Endothelial cell of umbilical vein (primary cell): ENCODE results near the gene AP3S1. TPM values are rescaled to one million over a fixed set of nuclear protein-coding genes. Genes with fewer than 3 reads are reported as not detected.

ENCODE experiments used
- BruUV-seq: library from RNA; stranded (reverse); fragments of 400-500 nt; replicated peaks from 2 replicates; lab custom pipeline; 2021; lab: Mats Ljungman, UMichigan
- CTCF ChIA-PET: fragments of 300-600, 350-600 bp; sonication (Branson Sonifier 250); formaldehyde crosslinking; loops from one replicate; lab custom pipeline; 2021; ENCODE audit warnings: antibody characterized with exemption, inconsistent platforms; lab: Charles Lee
- POLR2A ChIA-PET: fragments of 300-600, 350-600 bp; sonication (Branson Sonifier 250); formaldehyde crosslinking; loops from one replicate; lab custom pipeline; 2021; ENCODE audit warnings: antibody characterized with exemption, inconsistent platforms; lab: Charles Lee
- DNase-seq: peaks from one replicate; pipeline ENCODE4 v3.0.0-alpha.2; 2011; ENCODE audit warnings: low read depth, low spot score
- FAIRE-seq: peaks from 2 replicates; lab custom pipeline; 2011; peaks lifted over from hg19 to GRCh38; lab: Jason Lieb, UNC
- H2AFZ ChIP-seq: 2 replicates; pipeline ENCODE4 v1.6.0; 2012; ENCODE audit warnings: low read depth, low read length, control low read depth, inconsistent platforms
- H3K27ac ChIP-seq: 2 replicates; pipeline ENCODE4 v1.5.1; 2011; ENCODE audit warnings: low read depth, mild to moderate bottlenecking, control low read depth, low read length, moderate library complexity; ENCODE audit not compliant: insufficient read depth
- H3K27me3 ChIP-seq, 2 experiments: 2 replicates each; pipeline versions ENCODE4 v1.6.0 to v1.6.1; 2011; ENCODE audit warnings: low read length in 2 of 2, mixed read lengths in 1 of 2; ENCODE audit not compliant: control insufficient read depth in 2 of 2, insufficient read depth in 2 of 2
- H3K36me3 ChIP-seq, 2 experiments: 2 replicates in 1 of 2; 3 replicates in 1 of 2; pipeline ENCODE4 v1.5.1; 2011; ENCODE audit warnings: low read length in 2 of 2, mild to moderate bottlenecking in 1 of 2, moderate library complexity in 1 of 2; ENCODE audit not compliant: control insufficient read depth in 2 of 2, insufficient read depth in 2 of 2; ENCODE audit errors: extremely low read depth in 1 of 2
- H3K4me1 ChIP-seq: 3 replicates; pipeline ENCODE4 v1.5.1; 2011; ENCODE audit warnings: mild to moderate bottlenecking, low read length; ENCODE audit not compliant: control insufficient read depth, insufficient read depth; ENCODE audit errors: extremely low read depth
- H3K4me2 ChIP-seq: 2 replicates; pipeline ENCODE4 v1.6.1; 2011; ENCODE audit warnings: low read length, control low read depth, mixed read lengths; ENCODE audit not compliant: insufficient read depth
- H3K4me3 ChIP-seq, 3 experiments: fragments of 200-600 bp in 1 of 3; sonication (generic), shearing (Covaris generic) in 1 of 3; replicated peaks in 1 of 3; 2 replicates each; pipeline ENCODE4 v1.5.1; 2011 to 2016; ENCODE audit warnings: control low read depth in 3 of 3, low read length in 3 of 3, mild to moderate bottlenecking in 2 of 3, inconsistent platforms in 1 of 3, low read depth in 1 of 3, moderate library complexity in 1 of 3; ENCODE audit not compliant: insufficient read depth in 1 of 3
- H3K79me2 ChIP-seq: 2 replicates; pipeline ENCODE4 v1.6.0; 2012; ENCODE audit warnings: low read length, inconsistent platforms; ENCODE audit not compliant: control insufficient read depth, insufficient read depth
- H3K9ac ChIP-seq: replicated peaks from 2 replicates; pipeline ENCODE3; 2011; ENCODE audit warnings: low read length, control low read depth; ENCODE audit not compliant: insufficient read depth; ENCODE audit errors: extremely low read depth
- H3K9me1 ChIP-seq: replicated peaks from 3 replicates; pipeline ENCODE4 v1.6.0; 2011; ENCODE audit warnings: mild to moderate bottlenecking, low read length; ENCODE audit not compliant: control insufficient read depth, insufficient read depth; ENCODE audit errors: extremely low read depth
- H3K9me3 ChIP-seq: replicated peaks from 2 replicates; pipeline ENCODE4 v1.5.1; 2012; ENCODE audit warnings: low read length, inconsistent platforms; ENCODE audit not compliant: control insufficient read depth, insufficient read depth
- H4K20me1 ChIP-seq: replicated peaks from 2 replicates; pipeline ENCODE3; 2011; ENCODE audit warnings: mild to moderate bottlenecking, low read length; ENCODE audit not compliant: control insufficient read depth, insufficient read depth; ENCODE audit errors: extremely low read depth
- EZH2 ChIP-seq: IDR thresholded peaks from 2 replicates; pipeline ENCODE4 v1.6.1; 2012; ENCODE audit warnings: borderline replicate concordance, low read depth, mild to moderate bottlenecking, moderate library complexity, low read length, inconsistent platforms; ENCODE audit not compliant: severe bottlenecking
- FOS ChIP-seq: IDR thresholded peaks from 2 replicates; pipeline ENCODE4 v1.6.1; 2011; ENCODE audit warnings: mild to moderate bottlenecking, low read length, moderate library complexity, borderline replicate concordance; ENCODE audit not compliant: insufficient read depth
- GATA2 ChIP-seq: IDR thresholded peaks from 2 replicates; pipeline ENCODE4 v1.7.0; 2011; ENCODE audit warnings: low read depth, mild to moderate bottlenecking, moderate library complexity, mixed read lengths, low read length; ENCODE audit not compliant: insufficient read length, insufficient read depth
- JUN ChIP-seq: IDR thresholded peaks from 2 replicates; pipeline ENCODE4 v1.6.1; 2011; ENCODE audit warnings: borderline replicate concordance, low read depth; ENCODE audit not compliant: insufficient read length, insufficient read depth
- MYC ChIP-seq: IDR thresholded peaks from one replicate; pipeline ENCODE4 v1.6.1; 2011; ENCODE audit warnings: mild to moderate bottlenecking, low read depth, low read length
- POLR2A ChIP-seq: IDR thresholded peaks from 2 replicates; pipeline ENCODE4 v1.6.1; 2012; ENCODE audit warnings: low read depth, mild to moderate bottlenecking, control low read depth, low read length
- POLR2AphosphoS5 ChIP-seq: IDR thresholded peaks from 2 replicates; pipeline ENCODE4 v1.6.1; 2012; ENCODE audit warnings: low read depth, mild to moderate bottlenecking, control low read depth, low read length, moderate library complexity; ENCODE audit not compliant: insufficient read depth
- dilution Hi-C: fragments of 300-500 bp; cut with MboI; formaldehyde crosslinking; loops from one replicate; pipeline ENCODE4 v1.15.0; 2019; ENCODE audit warnings: low sequenced_read_pairs; ENCODE audit not compliant: extremely low pct_ligation_motif_present
- intact Hi-C: fragments of 100-400 bp; cut with micrococcal nuclease; formaldehyde crosslinking; loops from one replicate; pipeline ENCODE4 v1.10.0; 2022
- polyA plus RNA-seq, 4 experiments: library from polyadenylated mRNA; depleted of rRNA in 3 of 4; stranded (reverse) in 3 of 4; unstranded in 1 of 4; fragments of >200 nt; gene quantifications; 2 replicates each; pipeline versions ENCODE4 v1.2.1 to v1.2.3, GENCODE V29; 2011 to 2012; ENCODE audit warnings: missing spikeins in 1 of 4
- total RNA-seq: library from RNA; stranded (reverse); gene quantifications from 2 replicates; pipeline ENCODE4 v1.2.3, GENCODE V29; 2021
- TF ChIP-seq, protein P1 (sequence below), 2 donors: IDR thresholded peaks; 1 replicate in 1 of 2; 2 replicates in 1 of 2; pipeline ENCODE4 v1.5.1; 2011; ENCODE audit warnings: low read length in 2 of 2, mild to moderate bottlenecking in 2 of 2, moderate library complexity in 2 of 2, control low read depth in 1 of 2, inconsistent platforms in 1 of 2, low read depth in 1 of 2; ENCODE audit not compliant: insufficient read depth in 1 of 2; ENCODE audit errors: extremely low read depth in 1 of 2
- TF ChIP-seq, protein P2 (sequence below): IDR thresholded peaks from 2 replicates; pipeline ENCODE4 v1.6.1; 2011; ENCODE audit not compliant: insufficient read depth, insufficient read length

The AP3S1 gene
- total and polyA plus RNA-seq, 2 donors (not counting 3 experiments of a cell fraction or from before 2014, with no cell fraction given) = 26.5 to 85.7 TPM

DNA sequence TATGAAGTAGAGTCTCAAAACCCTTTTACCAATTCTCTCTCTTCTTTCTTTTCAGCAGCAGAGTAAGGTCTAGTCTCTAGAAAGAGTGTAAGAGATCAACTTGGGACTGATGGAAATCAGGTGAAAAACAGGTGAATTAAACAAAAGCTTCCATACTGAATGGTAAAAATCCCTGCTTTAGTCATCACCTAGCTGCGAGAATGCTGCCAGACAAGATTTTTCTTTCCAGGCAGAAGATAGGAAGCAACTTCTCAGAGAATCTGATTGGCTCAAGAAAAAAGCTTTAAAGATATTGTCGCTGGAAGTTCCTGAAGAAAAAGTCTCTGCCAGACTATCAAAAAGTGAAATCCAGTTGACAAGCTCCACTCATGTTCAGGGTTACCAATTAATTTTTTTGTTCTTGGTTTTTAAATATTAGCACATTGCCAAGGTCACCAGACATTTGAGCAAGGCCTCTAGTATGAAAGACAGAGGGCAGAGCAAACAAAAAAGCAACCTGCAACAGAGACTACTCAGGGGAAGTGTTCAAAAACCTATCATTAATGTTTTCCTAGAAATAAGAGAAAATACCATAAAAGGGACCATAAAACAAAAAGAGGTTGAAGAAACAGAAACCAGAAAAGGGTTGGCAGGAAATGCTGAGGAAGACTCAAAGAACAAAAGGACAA is 34.6 kb upstream of the AP3S1 start:
- no peaks in the 10 kb centered on the region for H3K36me3 ChIP-seq
- H3K9me3 ChIP-seq = no peaks in the 10 kb centered on the region
- peaks cover 17% of the 10 kb centered on the region for H3K4me1 ChIP-seq
- DNase-seq (no peak), FAIRE-seq (no peak)
- no TSS peak for BruUV-seq
- no peaks in the 10 kb centered on the region for H3K79me2 ChIP-seq
- no peak overlapping the region for H3K27ac ChIP-seq
- H4K20me1 ChIP-seq = no peaks in the 10 kb centered on the region
- CTCF ChIA-PET = interaction anchor here (0.5 kb wide), 1 partner anchor 33 kb away, joined by 3 read pairs; no protein-coding TSS in a partner anchor
- dilution Hi-C loops = no loop called here
- no peak overlapping the region for H3K4me3 ChIP-seq
- intact Hi-C loops = no loop called here
- no peak overlapping the region for H3K4me2 ChIP-seq
- H3K9ac ChIP-seq = no peak overlapping the region
- no peak overlapping the region for H2AFZ ChIP-seq
- H3K27me3 ChIP-seq = peaks cover 0 to 1% of the 10 kb centered on the region in 2 experiments
- H3K9me1 ChIP-seq = no peaks in the 10 kb centered on the region
- no peak for TF ChIP-seq FOS
- TF ChIP-seq, protein P1, sequence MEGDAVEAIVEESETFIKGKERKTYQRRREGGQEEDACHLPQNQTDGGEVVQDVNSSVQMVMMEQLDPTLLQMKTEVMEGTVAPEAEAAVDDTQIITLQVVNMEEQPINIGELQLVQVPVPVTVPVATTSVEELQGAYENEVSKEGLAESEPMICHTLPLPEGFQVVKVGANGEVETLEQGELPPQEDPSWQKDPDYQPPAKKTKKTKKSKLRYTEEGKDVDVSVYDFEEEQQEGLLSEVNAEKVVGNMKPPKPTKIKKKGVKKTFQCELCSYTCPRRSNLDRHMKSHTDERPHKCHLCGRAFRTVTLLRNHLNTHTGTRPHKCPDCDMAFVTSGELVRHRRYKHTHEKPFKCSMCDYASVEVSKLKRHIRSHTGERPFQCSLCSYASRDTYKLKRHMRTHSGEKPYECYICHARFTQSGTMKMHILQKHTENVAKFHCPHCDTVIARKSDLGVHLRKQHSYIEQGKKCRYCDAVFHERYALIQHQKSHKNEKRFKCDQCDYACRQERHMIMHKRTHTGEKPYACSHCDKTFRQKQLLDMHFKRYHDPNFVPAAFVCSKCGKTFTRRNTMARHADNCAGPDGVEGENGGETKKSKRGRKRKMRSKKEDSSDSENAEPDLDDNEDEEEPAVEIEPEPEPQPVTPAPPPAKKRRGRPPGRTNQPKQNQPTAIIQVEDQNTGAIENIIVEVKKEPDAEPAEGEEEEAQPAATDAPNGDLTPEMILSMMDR (IDR thresholded peaks at IDR 0.05; ENCODE audit: extremely low read depth in 1 of 2, insufficient read depth in 1 of 2, low read depth in 1 of 2, low read length in 2 of 2) = no peak
- TF ChIP-seq JUN = no peak
- no peak for TF ChIP-seq POLR2A
- TF ChIP-seq EZH2 = no peak
- no peak for TF ChIP-seq POLR2AphosphoS5
- TF ChIP-seq, protein P2, sequence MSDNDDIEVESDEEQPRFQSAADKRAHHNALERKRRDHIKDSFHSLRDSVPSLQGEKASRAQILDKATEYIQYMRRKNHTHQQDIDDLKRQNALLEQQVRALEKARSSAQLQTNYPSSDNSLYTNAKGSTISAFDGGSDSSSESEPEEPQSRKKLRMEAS = no peak
- TF ChIP-seq MYC = no peak
- TF ChIP-seq GATA2 = no peak
- POLR2A ChIA-PET = no interaction called here
